Measurements from ENCODE around the gene PITPNB.

PITPNB gene

DNA sequence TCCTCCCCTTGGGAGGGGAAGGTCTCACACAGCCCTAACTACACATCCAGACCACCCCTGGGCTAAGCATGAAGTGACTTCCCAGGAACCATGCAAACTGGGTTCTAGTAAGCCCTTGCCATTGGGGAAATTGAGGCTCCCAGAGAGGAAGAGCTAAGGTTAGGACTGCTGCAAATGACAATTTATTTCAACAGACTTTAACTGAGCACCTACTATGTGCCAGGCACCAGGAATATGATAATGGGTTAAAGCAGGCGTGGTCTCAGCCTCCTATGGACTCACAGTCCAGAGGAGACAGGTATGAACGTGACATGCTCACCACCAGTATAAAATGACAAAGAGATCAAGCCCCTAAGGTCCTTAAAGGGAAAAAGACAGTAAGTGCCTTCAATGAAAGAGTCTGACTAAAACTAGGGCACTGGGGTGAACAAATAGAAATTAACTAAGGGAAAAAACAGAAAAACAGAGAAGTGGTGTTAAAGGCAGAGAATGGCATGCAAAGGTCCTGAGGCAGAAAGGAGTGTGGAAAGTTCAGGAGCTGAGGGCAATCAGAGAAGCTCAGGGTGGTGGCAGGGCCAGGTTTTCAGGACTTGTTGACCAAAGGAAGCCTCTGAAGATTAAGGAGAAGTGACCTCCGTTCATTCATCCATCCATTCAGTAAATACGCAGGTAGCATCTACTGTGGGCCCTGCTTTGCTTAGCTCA is 103.1 kb downstream of the PITPNB start:
- no peak for TF ChIP-seq FOXP2 (optimal IDR thresholded peaks at IDR 0.05; ENCODE audit: borderline replicate concordance, extremely low read depth, extremely low read length, insufficient read depth)

DNA sequence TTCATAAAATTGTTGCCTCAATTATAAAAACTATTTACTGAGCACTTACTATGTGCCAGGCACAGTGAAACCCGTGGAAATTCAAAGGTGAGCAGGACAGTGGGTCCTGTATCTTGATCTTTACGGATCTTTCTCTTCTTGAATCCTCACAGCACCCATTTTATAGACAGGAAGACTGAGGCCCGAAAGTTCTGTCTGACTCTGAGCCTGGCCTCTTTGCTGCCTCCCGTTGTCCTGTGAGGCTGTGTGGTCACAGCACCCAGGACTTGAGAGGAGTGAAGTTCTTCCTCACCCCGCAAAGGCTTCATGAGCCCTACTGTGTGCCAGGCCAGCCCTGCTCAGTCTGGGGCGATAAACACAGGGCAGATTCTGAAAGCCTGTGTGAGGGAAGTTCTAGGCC is 104.1 kb downstream of the PITPNB start:
- TF ChIP-seq TAF1 (IDR thresholded peaks at IDR 0.05; ENCODE audit: borderline replicate concordance, insufficient read depth, low read length), result no peak

GRCh38 chr22:27811778-27812177 is 107.3 kb downstream of the PITPNB start:
- TF ChIP-seq REST (IDR thresholded peaks at IDR 0.05; ENCODE audit: insufficient read depth in 1 of 2, low read depth in 2 of 2, low read length in 2 of 2) (no peak), TAF1 (IDR thresholded peaks at IDR 0.05; ENCODE audit: borderline replicate concordance, insufficient read depth, low read length) (no peak), SIN3A (IDR thresholded peaks at IDR 0.05; ENCODE audit: borderline replicate concordance, insufficient read depth, low read length) (no peak), POLR2AphosphoS5 (IDR thresholded peaks at IDR 0.05; ENCODE audit: low read depth, low read length) (no peak), FOXP2 (optimal IDR thresholded peaks at IDR 0.05; ENCODE audit: borderline replicate concordance, extremely low read depth, extremely low read length, insufficient read depth) (no peak)

- TF ChIP-seq TAF1 (IDR thresholded peaks at IDR 0.05; ENCODE audit: borderline replicate concordance, insufficient read depth, low read length), result no peak
- no peak for TF ChIP-seq POLR2AphosphoS5 (IDR thresholded peaks at IDR 0.05; ENCODE audit: low read depth, low read length)
- no peak for TF ChIP-seq REST (IDR thresholded peaks at IDR 0.05; ENCODE audit: insufficient read depth in 1 of 2, low read depth in 2 of 2, low read length in 2 of 2)
- TF ChIP-seq FOXP2 (optimal IDR thresholded peaks at IDR 0.05; ENCODE audit: borderline replicate concordance, extremely low read depth, extremely low read length, insufficient read depth), result no peak
- TF ChIP-seq SIN3A (IDR thresholded peaks at IDR 0.05; ENCODE audit: borderline replicate concordance, insufficient read depth, low read length), result no peak
These were observed 108.4 kb downstream of the PITPNB start for GRCh38 chr22:27810609-27811151.

DNA sequence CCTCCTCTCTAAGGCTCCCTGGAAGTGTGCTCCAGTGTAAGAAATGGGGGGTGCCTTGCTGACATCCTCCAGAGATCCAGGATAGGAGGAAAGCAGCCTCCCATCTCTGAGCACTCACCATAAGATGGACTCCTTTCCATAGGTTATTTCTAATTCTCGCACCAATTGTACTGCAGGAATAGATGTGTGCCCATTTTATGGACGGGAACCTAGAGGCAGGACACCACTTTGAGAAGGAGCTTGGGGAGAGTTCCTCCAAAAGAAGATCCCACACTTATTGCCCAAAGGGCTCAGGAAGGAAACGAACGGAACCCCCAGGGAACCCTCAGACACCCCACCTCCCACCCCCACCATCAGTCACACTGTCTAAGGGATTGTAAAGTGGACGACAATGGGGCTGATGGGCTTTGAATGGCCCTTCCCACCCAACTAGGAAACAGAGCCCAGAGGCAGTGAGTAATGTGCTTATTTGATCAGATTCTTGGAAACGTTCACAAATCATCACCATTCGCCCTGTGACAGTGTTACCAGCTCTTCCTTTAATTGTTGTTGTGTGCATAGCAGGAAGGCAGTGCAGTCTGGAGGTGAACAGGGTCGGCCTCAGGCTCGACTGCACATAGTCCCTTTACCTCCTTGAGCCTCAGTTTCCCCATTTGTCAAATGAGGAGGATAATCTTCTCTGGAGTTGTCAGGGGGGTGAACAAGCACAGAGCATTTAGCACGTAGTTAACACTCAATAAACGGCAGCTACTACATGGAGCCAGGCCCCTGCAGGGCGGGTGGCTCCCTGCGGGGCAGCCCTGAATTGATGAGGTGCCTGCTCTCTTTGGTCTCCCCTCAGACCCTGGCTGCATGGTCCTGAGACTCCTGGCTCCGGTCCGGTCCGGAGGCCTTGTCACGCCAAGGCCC is 109.1 kb downstream of the PITPNB start:
- TF ChIP-seq TAF1 (IDR thresholded peaks at IDR 0.05; ENCODE audit: borderline replicate concordance, insufficient read depth, low read length) (no peak), SIN3A (IDR thresholded peaks at IDR 0.05; ENCODE audit: borderline replicate concordance, insufficient read depth, low read length) (no peak), REST (IDR thresholded peaks at IDR 0.05; ENCODE audit: insufficient read depth in 1 of 2, low read depth in 2 of 2, low read length in 2 of 2) (no peak), POLR2AphosphoS5 (IDR thresholded peaks at IDR 0.05; ENCODE audit: low read depth, low read length) (no peak), FOXP2 (optimal IDR thresholded peaks at IDR 0.05; ENCODE audit: borderline replicate concordance, extremely low read depth, extremely low read length, insufficient read depth) (no peak)

GRCh38 chr22:27809226-27809603 is 109.8 kb downstream of the PITPNB start:
- TF ChIP-seq SIN3A (IDR thresholded peaks at IDR 0.05; ENCODE audit: borderline replicate concordance, insufficient read depth, low read length) (no peak), REST (IDR thresholded peaks at IDR 0.05; ENCODE audit: insufficient read depth in 1 of 2, low read depth in 2 of 2, low read length in 2 of 2) (no peak), FOXP2 (optimal IDR thresholded peaks at IDR 0.05; ENCODE audit: borderline replicate concordance, extremely low read depth, extremely low read length, insufficient read depth) (no peak), TAF1 (IDR thresholded peaks at IDR 0.05; ENCODE audit: borderline replicate concordance, insufficient read depth, low read length) (no peak), POLR2AphosphoS5 (IDR thresholded peaks at IDR 0.05; ENCODE audit: low read depth, low read length) (no peak)
